Thoracic aorta (tissue), 2 donors: ENCODE measurements around the gene SMIM3. TPM values are rescaled to one million over a fixed set of nuclear protein-coding genes. Genes with fewer than 3 reads are reported as not detected.

Experiments
- ATAC-seq: fragments of 150-250 bp; one replicate; pipeline ENCODE4 v1.8.0; 2017; ENCODE audit warnings: low read depth; ENCODE audit not compliant: insufficient number of reproducible peaks, low FRiP score
- DNase-seq: peaks from one replicate; pipeline ENCODE4 v3.0.0-alpha.2; 2020; ENCODE audit warnings: low spot score
- H3K27ac ChIP-seq, 2 donors: fragments of 200-600 bp; sonication (generic); 1 replicate in 1 of 2; 2 replicates in 1 of 2; pipeline ENCODE4 v1.5.1; 2016; ENCODE audit warnings: mild to moderate bottlenecking in 2 of 2, moderate library complexity in 2 of 2
- H3K27me3 ChIP-seq: fragments of 200-600 bp; sonication (generic); replicated peaks from 2 replicates; pipeline ENCODE4 v1.6.0; 2016; ENCODE audit warnings: mild to moderate bottlenecking; ENCODE audit not compliant: insufficient read depth
- H3K36me3 ChIP-seq: fragments of 200-600 bp; sonication (generic); one replicate; pipeline ENCODE4 v1.5.1; 2016
- H3K4me1 ChIP-seq, 2 donors: fragments of 200-600 bp; sonication (generic); 1 replicate in 1 of 2; 2 replicates in 1 of 2; pipeline versions ENCODE4 v1.5.1 to v1.6.0; 2016; ENCODE audit warnings: low read depth in 2 of 2, mild to moderate bottlenecking in 1 of 2; ENCODE audit not compliant: control insufficient read depth in 1 of 2
- H3K4me3 ChIP-seq: fragments of 200-600 bp; sonication (generic); 2 replicates; pipeline ENCODE4 v1.5.1; 2016; ENCODE audit warnings: mild to moderate bottlenecking
- H3K9me3 ChIP-seq: fragments of 200-600 bp; sonication (generic); 2 replicates; pipeline ENCODE4 v1.5.1; 2016
- CTCF ChIP-seq: fragments of 200-600 bp; sonication (generic); IDR thresholded peaks from one replicate; pipeline ENCODE4 v1.5.1; 2019; ENCODE audit warnings: antibody characterized with exemption
- total RNA-seq, 2 donors: library from RNA; depleted of rRNA; stranded (reverse); fragments of >200 nt; gene quantifications; one replicate each; pipeline versions ENCODE4 v1.1.0 to v1.2.3, GENCODE V29; 2016

SMIM3 gene
- total RNA-seq, 2 donors from 2014 or later = 28.4 to 46.4 TPM

GRCh38 chr5:150783422-150783928 is 4.9 kb downstream of the SMIM3 start:
- Histone ChIP-seq H3K27me3 (no peaks in the 10 kb centered on the region), H3K36me3 (no peaks in the 10 kb centered on the region), H3K4me3 (peak overlapping the region; percentile 52), H3K9me3 (no peaks in the 10 kb centered on the region), H3K27ac (peak overlapping the region; percentile 96 to 98), H3K4me1 (peaks cover 67 to 76% of the 10 kb centered on the region in 2 donors)
- ATAC-seq (peak; percentile 43), DNase-seq (no peak)
- no peak for TF ChIP-seq CTCF

- DNase-seq (no peak), ATAC-seq (no peak)
- no peaks in the 10 kb centered on the region for H3K27me3 ChIP-seq
- no peaks in the 10 kb centered on the region for H3K9me3 ChIP-seq
- H3K27ac ChIP-seq = peak overlapping the region in 1 of 2 donors; percentile 1
- no peak overlapping the region for H3K4me3 ChIP-seq
- peaks cover 78 to 88% of the 10 kb centered on the region in 2 donors for H3K4me1 ChIP-seq
- no peaks in the 10 kb centered on the region for H3K36me3 ChIP-seq
- TF ChIP-seq CTCF = no peak
Measured at GRCh38 chr5:150785950-150786349, 7.4 kb downstream of the SMIM3 start.

- H3K27ac ChIP-seq = peak overlapping the region; percentile 28 to 51
- DNase-seq (no peak), ATAC-seq (no peak)
- peaks cover 76 to 88% of the 10 kb centered on the region in 2 donors for H3K4me1 ChIP-seq
- H3K36me3 ChIP-seq = no peaks in the 10 kb centered on the region
- TF ChIP-seq CTCF = no peak
- H3K9me3 ChIP-seq = no peaks in the 10 kb centered on the region
- no peaks in the 10 kb centered on the region for H3K27me3 ChIP-seq
- no peak overlapping the region for H3K4me3 ChIP-seq
Measured at GRCh38 chr5:150786876-150787275, 8.3 kb downstream of the SMIM3 start.

- TF ChIP-seq CTCF = no peak
- H3K4me3 ChIP-seq = no peak overlapping the region
- peak overlapping the region; percentile 28 to 51 for H3K27ac ChIP-seq
- DNase-seq (no peak), ATAC-seq (no peak)
- peaks cover 68 to 86% of the 10 kb centered on the region in 2 donors for H3K4me1 ChIP-seq
- H3K27me3 ChIP-seq = no peaks in the 10 kb centered on the region
- H3K9me3 ChIP-seq = no peaks in the 10 kb centered on the region
- no peaks in the 10 kb centered on the region for H3K36me3 ChIP-seq
Measured at GRCh38 chr5:150787656-150788055, 9.1 kb downstream of the SMIM3 start.

GRCh38 chr5:150788977-150789376 is 10.4 kb downstream of the SMIM3 start:
- H3K4me3 ChIP-seq = no peak overlapping the region
- DNase-seq (no peak), ATAC-seq (no peak)
- TF ChIP-seq CTCF = no peak
- H3K36me3 ChIP-seq = no peaks in the 10 kb centered on the region
- H3K9me3 ChIP-seq = no peaks in the 10 kb centered on the region
- no peaks in the 10 kb centered on the region for H3K27me3 ChIP-seq
- H3K4me1 ChIP-seq = peaks cover 56 to 85% of the 10 kb centered on the region in 2 donors
- H3K27ac ChIP-seq = peak overlapping the region in 1 of 2 donors; percentile 72
